Uterus (tissue), 2 donors: ENCODE results near the gene NUDT3.

Experiments used
- POLR2A ChIP-seq, 2 donors: fragments of 450-650 bp; IDR thresholded peaks; one replicate each; pipeline ENCODE4 v1.6.1; 2016; ENCODE audit warnings: antibody characterized with exemption in 2 of 2, mild to moderate bottlenecking in 1 of 2, moderate library complexity in 1 of 2
- TF ChIP-seq, protein P1 (sequence below), 4 experiments: fragments of 200-600 bp in 2 of 4; fragments of 450-650 bp in 2 of 4; sonication (generic) in 2 of 4; IDR thresholded peaks; one replicate each; pipeline ENCODE4 v1.5.1; 2016 to 2019; ENCODE audit warnings: antibody characterized with exemption in 4 of 4, mild to moderate bottlenecking in 2 of 4, moderate library complexity in 1 of 4

GRCh38 chr6:34358389-34358905 lies 34.0 kb downstream of the NUDT3 start:
- TF ChIP-seq, protein P1, sequence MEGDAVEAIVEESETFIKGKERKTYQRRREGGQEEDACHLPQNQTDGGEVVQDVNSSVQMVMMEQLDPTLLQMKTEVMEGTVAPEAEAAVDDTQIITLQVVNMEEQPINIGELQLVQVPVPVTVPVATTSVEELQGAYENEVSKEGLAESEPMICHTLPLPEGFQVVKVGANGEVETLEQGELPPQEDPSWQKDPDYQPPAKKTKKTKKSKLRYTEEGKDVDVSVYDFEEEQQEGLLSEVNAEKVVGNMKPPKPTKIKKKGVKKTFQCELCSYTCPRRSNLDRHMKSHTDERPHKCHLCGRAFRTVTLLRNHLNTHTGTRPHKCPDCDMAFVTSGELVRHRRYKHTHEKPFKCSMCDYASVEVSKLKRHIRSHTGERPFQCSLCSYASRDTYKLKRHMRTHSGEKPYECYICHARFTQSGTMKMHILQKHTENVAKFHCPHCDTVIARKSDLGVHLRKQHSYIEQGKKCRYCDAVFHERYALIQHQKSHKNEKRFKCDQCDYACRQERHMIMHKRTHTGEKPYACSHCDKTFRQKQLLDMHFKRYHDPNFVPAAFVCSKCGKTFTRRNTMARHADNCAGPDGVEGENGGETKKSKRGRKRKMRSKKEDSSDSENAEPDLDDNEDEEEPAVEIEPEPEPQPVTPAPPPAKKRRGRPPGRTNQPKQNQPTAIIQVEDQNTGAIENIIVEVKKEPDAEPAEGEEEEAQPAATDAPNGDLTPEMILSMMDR (IDR thresholded peaks at IDR 0.05) = no peak
- TF ChIP-seq POLR2A (IDR thresholded peaks at IDR 0.05) = no peak
